ENCODE data around the gene MRPS15.
"Not testable (repeated sequence)": the region's sequence is repeated elsewhere in the genome, so short reads cannot be mapped to it uniquely, and the experiment has no call there.

DNA sequence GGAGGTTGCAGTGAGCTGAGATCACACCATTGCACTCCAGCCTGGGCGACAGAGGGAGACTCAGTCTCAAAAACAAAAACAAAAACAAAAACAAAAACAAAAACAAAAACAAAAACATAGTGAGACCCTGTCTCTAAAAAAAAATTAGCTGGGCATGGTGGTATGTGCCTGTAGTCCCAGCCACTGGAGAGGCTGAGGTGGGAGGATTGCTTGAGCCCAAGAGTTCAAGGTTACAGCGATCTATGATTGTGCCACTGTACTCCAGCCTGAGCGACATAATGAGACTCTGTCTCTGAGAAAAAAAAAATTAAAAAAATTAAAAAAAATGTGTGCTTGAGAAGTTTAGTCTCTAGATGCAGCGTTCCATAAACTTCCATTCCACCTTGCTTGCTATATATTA lies 37.7 kb upstream of the MRPS15 start:
- TF ChIP-seq, protein P1, sequence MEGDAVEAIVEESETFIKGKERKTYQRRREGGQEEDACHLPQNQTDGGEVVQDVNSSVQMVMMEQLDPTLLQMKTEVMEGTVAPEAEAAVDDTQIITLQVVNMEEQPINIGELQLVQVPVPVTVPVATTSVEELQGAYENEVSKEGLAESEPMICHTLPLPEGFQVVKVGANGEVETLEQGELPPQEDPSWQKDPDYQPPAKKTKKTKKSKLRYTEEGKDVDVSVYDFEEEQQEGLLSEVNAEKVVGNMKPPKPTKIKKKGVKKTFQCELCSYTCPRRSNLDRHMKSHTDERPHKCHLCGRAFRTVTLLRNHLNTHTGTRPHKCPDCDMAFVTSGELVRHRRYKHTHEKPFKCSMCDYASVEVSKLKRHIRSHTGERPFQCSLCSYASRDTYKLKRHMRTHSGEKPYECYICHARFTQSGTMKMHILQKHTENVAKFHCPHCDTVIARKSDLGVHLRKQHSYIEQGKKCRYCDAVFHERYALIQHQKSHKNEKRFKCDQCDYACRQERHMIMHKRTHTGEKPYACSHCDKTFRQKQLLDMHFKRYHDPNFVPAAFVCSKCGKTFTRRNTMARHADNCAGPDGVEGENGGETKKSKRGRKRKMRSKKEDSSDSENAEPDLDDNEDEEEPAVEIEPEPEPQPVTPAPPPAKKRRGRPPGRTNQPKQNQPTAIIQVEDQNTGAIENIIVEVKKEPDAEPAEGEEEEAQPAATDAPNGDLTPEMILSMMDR (IDR thresholded peaks at IDR 0.05; ENCODE audit: low read length) = not testable (repeated sequence)
- TF ChIP-seq EZH2 (IDR thresholded peaks at IDR 0.05; ENCODE audit: borderline replicate concordance, low read length) = not testable (repeated sequence)
